HCT116 (cell line): ENCODE results near the gene BLTP3A.

Experiments
- POLR2AphosphoS5 ChIP-seq: IDR thresholded peaks from 2 replicates; pipeline ENCODE4 v1.6.1; 2011; ENCODE audit warnings: mild to moderate bottlenecking, low read depth, low read length, moderate library complexity
- YY1 ChIP-seq: IDR thresholded peaks from 2 replicates; pipeline ENCODE4 v1.6.1; 2011; ENCODE audit warnings: low read length, low read depth, moderate library complexity, mild to moderate bottlenecking; ENCODE audit not compliant: insufficient replicate concordance; ENCODE audit errors: extremely low read depth
- TF ChIP-seq, protein P1 (sequence below), 3 experiments: fragments of 200-600 bp in 1 of 3; sonication (generic) in 1 of 3; IDR thresholded peaks in 2 of 3; conservative IDR thresholded peaks in 1 of 3; 2 replicates each; pipeline ENCODE4 v1.5.1; 2012 to 2017; ENCODE audit warnings: low read depth in 2 of 3, low read length in 2 of 3, antibody characterized with exemption in 1 of 3, borderline replicate concordance in 1 of 3, control low read depth in 1 of 3, mild to moderate bottlenecking in 1 of 3, mixed read lengths in 1 of 3, mixed run types in 1 of 3, moderate library complexity in 1 of 3; ENCODE audit not compliant: insufficient read depth in 1 of 3

DNA sequence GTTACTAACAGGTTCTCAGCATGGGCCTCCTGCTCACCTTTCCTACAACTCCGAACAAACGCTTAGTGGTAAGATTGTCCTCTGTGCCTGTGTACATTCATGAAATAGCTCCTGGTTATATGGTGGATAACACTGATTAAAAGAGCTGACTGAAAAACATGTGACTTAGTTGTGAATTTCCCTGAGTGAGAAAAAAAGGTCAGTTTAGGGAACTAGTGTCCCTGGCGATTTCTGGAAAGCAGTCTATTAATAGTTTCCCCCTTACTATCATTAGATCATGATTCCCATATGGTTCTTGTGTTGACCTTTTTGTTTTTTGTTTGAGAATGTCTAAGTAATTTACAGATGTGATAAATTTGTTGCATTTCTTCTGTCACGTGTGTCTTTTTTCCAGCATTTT lies 18.9 kb upstream of the BLTP3A start:
- TF ChIP-seq, protein P1, sequence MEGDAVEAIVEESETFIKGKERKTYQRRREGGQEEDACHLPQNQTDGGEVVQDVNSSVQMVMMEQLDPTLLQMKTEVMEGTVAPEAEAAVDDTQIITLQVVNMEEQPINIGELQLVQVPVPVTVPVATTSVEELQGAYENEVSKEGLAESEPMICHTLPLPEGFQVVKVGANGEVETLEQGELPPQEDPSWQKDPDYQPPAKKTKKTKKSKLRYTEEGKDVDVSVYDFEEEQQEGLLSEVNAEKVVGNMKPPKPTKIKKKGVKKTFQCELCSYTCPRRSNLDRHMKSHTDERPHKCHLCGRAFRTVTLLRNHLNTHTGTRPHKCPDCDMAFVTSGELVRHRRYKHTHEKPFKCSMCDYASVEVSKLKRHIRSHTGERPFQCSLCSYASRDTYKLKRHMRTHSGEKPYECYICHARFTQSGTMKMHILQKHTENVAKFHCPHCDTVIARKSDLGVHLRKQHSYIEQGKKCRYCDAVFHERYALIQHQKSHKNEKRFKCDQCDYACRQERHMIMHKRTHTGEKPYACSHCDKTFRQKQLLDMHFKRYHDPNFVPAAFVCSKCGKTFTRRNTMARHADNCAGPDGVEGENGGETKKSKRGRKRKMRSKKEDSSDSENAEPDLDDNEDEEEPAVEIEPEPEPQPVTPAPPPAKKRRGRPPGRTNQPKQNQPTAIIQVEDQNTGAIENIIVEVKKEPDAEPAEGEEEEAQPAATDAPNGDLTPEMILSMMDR (IDR thresholded peaks at IDR 0.05 in 2 of 3, conservative IDR thresholded peaks at IDR 0.05 in 1 of 3; ENCODE audit: borderline replicate concordance in 1 of 3, insufficient read depth in 1 of 3, low read depth in 2 of 3, low read length in 2 of 3): no peak
- TF ChIP-seq YY1 (no peak), POLR2AphosphoS5 (no peak)
